Osteoblast (primary cell): ENCODE results near the gene TCF7L2. TPM values are rescaled to one million over a fixed set of nuclear protein-coding genes. Genes with fewer than 3 reads are reported as not detected.

ENCODE experiments used
- DNase-seq: peaks from one replicate; pipeline ENCODE4 v3.0.0; 2011; ENCODE audit warnings: low spot score, mixed read lengths; ENCODE audit not compliant: insufficient read length; ENCODE audit errors: missing footprints
- H2AFZ ChIP-seq: 2 replicates; pipeline ENCODE4 v1.6.0; 2011; ENCODE audit warnings: mild to moderate bottlenecking, low read length
- H3K27ac ChIP-seq: 2 replicates; pipeline ENCODE4 v1.5.1; 2011; ENCODE audit warnings: mild to moderate bottlenecking, low read depth, low read length, moderate library complexity
- H3K27me3 ChIP-seq: 2 replicates; pipeline ENCODE4 v1.6.0; 2012; ENCODE audit warnings: mild to moderate bottlenecking, control low read depth, inconsistent platforms, low read length, moderate library complexity; ENCODE audit not compliant: insufficient read depth
- H3K36me3 ChIP-seq: 2 replicates; pipeline ENCODE4 v1.5.1; 2011; ENCODE audit warnings: mild to moderate bottlenecking, low read length, control low read depth, moderate library complexity; ENCODE audit not compliant: insufficient read depth
- H3K4me1 ChIP-seq: 2 replicates; pipeline ENCODE4 v1.5.1; 2011; ENCODE audit warnings: mild to moderate bottlenecking, low read length, control low read depth, moderate library complexity; ENCODE audit not compliant: insufficient read depth
- H3K4me2 ChIP-seq: 2 replicates; pipeline ENCODE4 v1.6.0; 2011; ENCODE audit warnings: mild to moderate bottlenecking, low read length; ENCODE audit not compliant: insufficient read depth
- H3K4me3 ChIP-seq: fragments of 200-600 bp; sonication (generic); 3 replicates; pipeline ENCODE4 v1.5.1; 2012; ENCODE audit warnings: mild to moderate bottlenecking, low read length, inconsistent platforms; ENCODE audit not compliant: insufficient read depth
- H3K79me2 ChIP-seq: 2 replicates; pipeline ENCODE4 v1.6.0; 2012; ENCODE audit warnings: mild to moderate bottlenecking, low read length, control low read depth, inconsistent platforms; ENCODE audit not compliant: insufficient read depth
- H3K9me3 ChIP-seq: 2 replicates; pipeline ENCODE4 v1.5.1; 2011; ENCODE audit warnings: low read depth, low read length, control low read depth
- H4K20me1 ChIP-seq: 2 replicates; pipeline ENCODE4 v1.6.0; 2012; ENCODE audit warnings: mild to moderate bottlenecking, low read length, control low read depth; ENCODE audit not compliant: insufficient read depth
- CTCF ChIP-seq: IDR thresholded peaks from 2 replicates; pipeline ENCODE4 v1.5.1; 2011; ENCODE audit warnings: mild to moderate bottlenecking, low read depth, low read length, moderate library complexity; ENCODE audit errors: extremely low read depth
- total RNA-seq: library from RNA; depleted of rRNA; stranded (reverse); fragments of >200 nt; gene quantifications from 2 replicates; pipeline ENCODE4 v1.2.3, GENCODE V29; 2012

Gene TCF7L2
- total RNA-seq, 1 donor, result 9.0 TPM

GRCh38 chr10:113153493-113154102 lies 203.6 kb downstream of the TCF7L2 start:
- no peaks in the 10 kb centered on the region for H3K79me2 ChIP-seq
- H4K20me1 ChIP-seq, result no peaks in the 10 kb centered on the region
- H2AFZ ChIP-seq, result no peak overlapping the region
- H3K27ac ChIP-seq, result no peak overlapping the region
- no peak for DNase-seq
- no peak overlapping the region for H3K4me3 ChIP-seq
- no peak for TF ChIP-seq CTCF
- H3K36me3 ChIP-seq, result peaks cover 42% of the 10 kb centered on the region
- no peaks in the 10 kb centered on the region for H3K9me3 ChIP-seq
- no peaks in the 10 kb centered on the region for H3K27me3 ChIP-seq
- no peak overlapping the region for H3K4me2 ChIP-seq
- H3K4me1 ChIP-seq, result no peaks in the 10 kb centered on the region

GRCh38 chr10:113157441-113157840 lies 207.4 kb downstream of the TCF7L2 start:
- peaks cover 40% of the 10 kb centered on the region for H3K36me3 ChIP-seq

GRCh38 chr10:113158183-113158582 lies 208.1 kb downstream of the TCF7L2 start:
- Histone ChIP-seq H3K79me2 (no peaks in the 10 kb centered on the region), H3K27ac (no peak overlapping the region), H3K4me1 (no peaks in the 10 kb centered on the region), H3K4me2 (no peak overlapping the region), H3K4me3 (no peak overlapping the region), H3K27me3 (no peaks in the 10 kb centered on the region), H4K20me1 (no peaks in the 10 kb centered on the region), H2AFZ (no peak overlapping the region), H3K36me3 (peaks cover 32% of the 10 kb centered on the region), H3K9me3 (no peaks in the 10 kb centered on the region)
- DNase-seq, result no peak
- TF ChIP-seq CTCF, result no peak

More at GRCh38 chr10:113157441-113157840, 207.4 kb downstream of the TCF7L2 start:
- no peak overlapping the region for H3K4me2 ChIP-seq
- H3K27ac ChIP-seq, result no peak overlapping the region
- H3K4me1 ChIP-seq, result no peaks in the 10 kb centered on the region
- H4K20me1 ChIP-seq, result no peaks in the 10 kb centered on the region
- no peak for TF ChIP-seq CTCF
- DNase-seq, result no peak
- H2AFZ ChIP-seq, result no peak overlapping the region
- no peak overlapping the region for H3K4me3 ChIP-seq
- H3K79me2 ChIP-seq, result no peaks in the 10 kb centered on the region
- H3K9me3 ChIP-seq, result no peaks in the 10 kb centered on the region
- no peaks in the 10 kb centered on the region for H3K27me3 ChIP-seq

GRCh38 chr10:113159563-113159962 lies 209.5 kb downstream of the TCF7L2 start:
- Histone ChIP-seq H3K27ac (no peak overlapping the region), H3K79me2 (no peaks in the 10 kb centered on the region), H3K27me3 (no peaks in the 10 kb centered on the region), H4K20me1 (peaks cover 3% of the 10 kb centered on the region), H3K4me1 (no peaks in the 10 kb centered on the region), H3K4me2 (no peak overlapping the region), H2AFZ (no peak overlapping the region), H3K4me3 (no peak overlapping the region), H3K9me3 (no peaks in the 10 kb centered on the region), H3K36me3 (peaks cover 20% of the 10 kb centered on the region)
- DNase-seq, result no peak
- TF ChIP-seq CTCF, result no peak
